WTC11 (cell line): ENCODE data around the gene ZBTB47. TPM values are rescaled to one million over a fixed set of nuclear protein-coding genes. Genes with fewer than 3 reads are reported as not detected.

ENCODE experiments used
- ATAC-seq: fragments of 200-7000 bp; cut with Tn5 transposase; 2 replicates; pipeline ENCODE4 v1.10.0; 2021; ENCODE audit warnings: mild to moderate bottlenecking, moderate library complexity
- CTCF ChIA-PET: fragments of 300-600 bp; sonication (Branson Sonifier 250); formaldehyde crosslinking; loops from one replicate; lab custom pipeline; 2021; ENCODE audit warnings: antibody characterized with exemption; lab: Charles Lee
- POLR2A ChIA-PET: fragments of 350-600 bp; sonication (Branson Sonifier 250); formaldehyde crosslinking; loops from one replicate; lab custom pipeline; 2021; ENCODE audit warnings: antibody characterized with exemption; lab: Charles Lee
- DNase-seq: peaks from one replicate; pipeline ENCODE4 v3.0.0; 2021; ENCODE audit warnings: low spot score
- H3K27ac Mint-ChIP-seq: 2 replicates; pipeline ENCODE4 v1.8.0; 2021; ENCODE audit warnings: mixed read lengths
- H3K27me3 Mint-ChIP-seq: 2 replicates; pipeline ENCODE4 v1.8.0; 2021; ENCODE audit warnings: low read depth, mild to moderate bottlenecking, moderate library complexity, mixed read lengths
- H3K36me3 Mint-ChIP-seq: 2 replicates; pipeline ENCODE4 v1.8.0; 2021; ENCODE audit warnings: mixed read lengths
- H3K4me1 Mint-ChIP-seq: 2 replicates; pipeline ENCODE4 v1.8.0; 2022; ENCODE audit warnings: mixed read lengths
- H3K4me3 Mint-ChIP-seq: 2 replicates; pipeline ENCODE4 v1.8.0; 2021; ENCODE audit warnings: mild to moderate bottlenecking, moderate library complexity, mixed read lengths
- H3K9me3 Mint-ChIP-seq: 2 replicates; pipeline ENCODE4 v1.8.0; 2021; ENCODE audit warnings: mixed read lengths
- CBFB ChIP-seq: sonication (generic); formaldehyde crosslinking; IDR thresholded peaks from 2 replicates; pipeline ENCODE4 v1.8.1; 2022; ENCODE audit warnings: mild to moderate bottlenecking, low read depth, missing genetic modification reagents
- CREB1 ChIP-seq: sonication (generic); formaldehyde crosslinking; IDR thresholded peaks from 2 replicates; pipeline ENCODE4 v1.8.0; 2023; ENCODE audit warnings: mild to moderate bottlenecking, missing genetic modification reagents
- HMGA2 ChIP-seq: fragments of 250-450 bp; sonication (Bioruptor Pico); IDR thresholded peaks from 2 replicates; pipeline ENCODE4 v1.4.0; 2021; ENCODE audit warnings: mild to moderate bottlenecking, moderate library complexity
- HMGXB4 ChIP-seq: sonication (generic); formaldehyde crosslinking; IDR thresholded peaks from 2 replicates; pipeline ENCODE4 v1.8.1; 2023; ENCODE audit warnings: mild to moderate bottlenecking, moderate library complexity, missing genetic modification reagents
- IRF2 ChIP-seq: sonication (generic); formaldehyde crosslinking; IDR thresholded peaks from 2 replicates; pipeline ENCODE4 v1.8.0; 2022; ENCODE audit warnings: low read depth, missing genetic modification reagents, borderline replicate concordance
- NR2C2 ChIP-seq: sonication (generic); formaldehyde crosslinking; IDR thresholded peaks from 2 replicates; pipeline ENCODE4 v1.8.0; 2022; ENCODE audit warnings: mild to moderate bottlenecking, missing genetic modification reagents
- TCF7 ChIP-seq: sonication (generic); formaldehyde crosslinking; IDR thresholded peaks from 2 replicates; pipeline ENCODE4 v1.8.0; 2022; ENCODE audit warnings: mild to moderate bottlenecking, low read depth, missing genetic modification reagents, moderate library complexity
- TP53 ChIP-seq: sonication (generic); formaldehyde crosslinking; IDR thresholded peaks from 2 replicates; pipeline ENCODE4 v1.8.1; 2023; ENCODE audit warnings: mild to moderate bottlenecking, missing genetic modification reagents
- ZNF121 ChIP-seq: sonication (generic); formaldehyde crosslinking; IDR thresholded peaks from 2 replicates; pipeline ENCODE4 v1.8.0; 2023; ENCODE audit warnings: missing genetic modification reagents
- ZNF138 ChIP-seq: sonication (generic); formaldehyde crosslinking; conservative IDR thresholded peaks from 2 replicates; pipeline ENCODE4 v1.8.1; 2022; ENCODE audit warnings: mild to moderate bottlenecking, moderate library complexity, missing genetic modification reagents
- ZNF281 ChIP-seq: sonication (generic); formaldehyde crosslinking; IDR thresholded peaks from 2 replicates; pipeline ENCODE4 v1.8.0; 2023; ENCODE audit warnings: mild to moderate bottlenecking, missing genetic modification reagents
- ZNF532 ChIP-seq: fragments of 250-450 bp; sonication (Bioruptor Pico); IDR thresholded peaks from 2 replicates; pipeline ENCODE4 v1.9.0; 2021; ENCODE audit warnings: mild to moderate bottlenecking, borderline replicate concordance
- total RNA-seq: library from RNA; stranded (reverse); gene quantifications from 3 replicates; pipeline ENCODE4 v1.2.3, GENCODE V29; 2021
- TF ChIP-seq, protein P1 (sequence below): sonication (generic); formaldehyde crosslinking; IDR thresholded peaks from 2 replicates; pipeline ENCODE4 v1.8.1; 2022; ENCODE audit warnings: missing genetic modification reagents, borderline replicate concordance
- TF ChIP-seq, protein P2 (sequence below): sonication (generic); formaldehyde crosslinking; IDR thresholded peaks from 2 replicates; pipeline ENCODE4 v1.8.1; 2022; ENCODE audit warnings: mild to moderate bottlenecking, missing genetic modification reagents, moderate library complexity, borderline replicate concordance
- TF ChIP-seq, protein P3 (sequence below): sonication (generic); formaldehyde crosslinking; conservative IDR thresholded peaks from 2 replicates; pipeline ENCODE4 v1.8.1; 2023; ENCODE audit warnings: mild to moderate bottlenecking, low read depth, missing genetic modification reagents, moderate library complexity
- TF ChIP-seq, protein P4 (sequence below): sonication (generic); formaldehyde crosslinking; IDR thresholded peaks from 2 replicates; pipeline ENCODE4 v1.8.1; 2023; ENCODE audit warnings: mild to moderate bottlenecking, missing genetic modification reagents, moderate library complexity

The ZBTB47 gene
- total RNA-seq, 1 experiment from 2014 or later, result 5.2 TPM

- ATAC-seq, result no peak
- ChIA-PET POLR2A (no interaction called here), CTCF (interaction anchor here (1.3 to 1.4 kb wide), 2 partner anchors 74 to 80 kb away, joined by 3 to 7 read pairs; no protein-coding TSS in a partner anchor)
- no peak for TF ChIP-seq NR2C2 (CRISPR knock-in tag)
- TF ChIP-seq, protein P1, sequence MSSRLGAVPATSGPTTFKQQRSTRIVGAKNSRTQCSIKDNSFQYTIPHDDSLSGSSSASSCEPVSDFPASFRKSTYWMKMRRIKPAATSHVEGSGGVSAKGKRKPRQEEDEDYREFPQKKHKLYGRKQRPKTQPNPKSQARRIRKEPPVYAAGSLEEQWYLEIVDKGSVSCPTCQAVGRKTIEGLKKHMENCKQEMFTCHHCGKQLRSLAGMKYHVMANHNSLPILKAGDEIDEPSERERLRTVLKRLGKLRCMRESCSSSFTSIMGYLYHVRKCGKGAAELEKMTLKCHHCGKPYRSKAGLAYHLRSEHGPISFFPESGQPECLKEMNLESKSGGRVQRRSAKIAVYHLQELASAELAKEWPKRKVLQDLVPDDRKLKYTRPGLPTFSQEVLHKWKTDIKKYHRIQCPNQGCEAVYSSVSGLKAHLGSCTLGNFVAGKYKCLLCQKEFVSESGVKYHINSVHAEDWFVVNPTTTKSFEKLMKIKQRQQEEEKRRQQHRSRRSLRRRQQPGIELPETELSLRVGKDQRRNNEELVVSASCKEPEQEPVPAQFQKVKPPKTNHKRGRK (CRISPR knock-in tag), result no peak
- no peak for TF ChIP-seq CREB1
- no peak for TF ChIP-seq ZNF281 (CRISPR knock-in tag)
- no peak for TF ChIP-seq ZNF121 (CRISPR knock-in tag)
- no peak for DNase-seq
- no peak overlapping the region for H3K4me3 Mint-ChIP-seq
- no peaks in the 10 kb centered on the region for H3K36me3 Mint-ChIP-seq
- H3K27ac Mint-ChIP-seq, result no peak overlapping the region
- peaks cover 6% of the 10 kb centered on the region for H3K27me3 Mint-ChIP-seq
- peaks cover 14% of the 10 kb centered on the region for H3K9me3 Mint-ChIP-seq
- H3K4me1 Mint-ChIP-seq, result peaks cover 8% of the 10 kb centered on the region
Observed at GRCh38 chr3:42670051-42670576, 16.6 kb downstream of the ZBTB47 start.

GRCh38 chr3:42670670-42671069 lies 17.2 kb downstream of the ZBTB47 start:
- ChIA-PET CTCF (interaction anchor here (1.4 kb wide), 1 partner anchor 80 kb away, joined by 3 read pairs; no protein-coding TSS in a partner anchor), POLR2A (no interaction called here)
- no peaks in the 10 kb centered on the region for H3K36me3 Mint-ChIP-seq
- H3K27me3 Mint-ChIP-seq, result peaks cover 6% of the 10 kb centered on the region
- no peak for ATAC-seq
- H3K4me3 Mint-ChIP-seq, result no peak overlapping the region
- peaks cover 8% of the 10 kb centered on the region for H3K4me1 Mint-ChIP-seq
- no peak for TF ChIP-seq ZNF138 (CRISPR knock-in tag)
- no peak for TF ChIP-seq IRF2 (CRISPR knock-in tag)
- no peak for DNase-seq
- peaks cover 14% of the 10 kb centered on the region for H3K9me3 Mint-ChIP-seq
- no peak overlapping the region for H3K27ac Mint-ChIP-seq

DNA sequence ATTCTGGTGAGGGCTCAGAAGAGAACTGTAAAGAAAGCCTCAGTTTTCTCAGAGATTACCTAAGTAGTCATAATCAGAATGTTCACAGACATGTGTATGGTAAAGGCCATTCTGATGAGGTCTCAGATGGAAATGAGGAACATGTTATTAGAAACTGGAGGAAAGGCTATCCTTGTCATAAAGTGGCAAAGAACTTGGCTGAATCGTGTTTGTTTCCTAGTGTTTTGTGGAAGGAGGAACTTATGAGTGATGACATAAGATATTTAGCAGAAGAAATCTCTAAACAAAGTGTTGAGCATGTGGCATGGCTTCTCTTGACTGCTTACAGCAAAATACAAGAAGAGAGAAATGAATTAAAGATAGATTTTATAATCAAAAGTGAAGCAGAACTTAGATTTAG lies 19.0 kb downstream of the ZBTB47 start:
- peaks cover 27% of the 10 kb centered on the region for H3K9me3 Mint-ChIP-seq
- H3K27ac Mint-ChIP-seq, result no peak overlapping the region
- DNase-seq, result no peak
- no peak for ATAC-seq
- POLR2A ChIA-PET, result no interaction called here
- no peak overlapping the region for H3K4me3 Mint-ChIP-seq
- H3K4me1 Mint-ChIP-seq, result peaks cover 5% of the 10 kb centered on the region
- H3K27me3 Mint-ChIP-seq, result peaks cover 10% of the 10 kb centered on the region
- no peaks in the 10 kb centered on the region for H3K36me3 Mint-ChIP-seq
- CTCF ChIA-PET, result no interaction called here
- TF ChIP-seq ZNF532 (CRISPR knock-in tag) (no peak), HMGXB4 (CRISPR knock-in tag) (no peak), TP53 (CRISPR knock-in tag) (no peak), CBFB (CRISPR knock-in tag) (no peak), TCF7 (CRISPR knock-in tag) (no peak), HMGA2 (no peak)
- TF ChIP-seq, protein P2, sequence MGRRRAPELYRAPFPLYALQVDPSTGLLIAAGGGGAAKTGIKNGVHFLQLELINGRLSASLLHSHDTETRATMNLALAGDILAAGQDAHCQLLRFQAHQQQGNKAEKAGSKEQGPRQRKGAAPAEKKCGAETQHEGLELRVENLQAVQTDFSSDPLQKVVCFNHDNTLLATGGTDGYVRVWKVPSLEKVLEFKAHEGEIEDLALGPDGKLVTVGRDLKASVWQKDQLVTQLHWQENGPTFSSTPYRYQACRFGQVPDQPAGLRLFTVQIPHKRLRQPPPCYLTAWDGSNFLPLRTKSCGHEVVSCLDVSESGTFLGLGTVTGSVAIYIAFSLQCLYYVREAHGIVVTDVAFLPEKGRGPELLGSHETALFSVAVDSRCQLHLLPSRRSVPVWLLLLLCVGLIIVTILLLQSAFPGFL (CRISPR knock-in tag), result no peak
- TF ChIP-seq, protein P3, sequence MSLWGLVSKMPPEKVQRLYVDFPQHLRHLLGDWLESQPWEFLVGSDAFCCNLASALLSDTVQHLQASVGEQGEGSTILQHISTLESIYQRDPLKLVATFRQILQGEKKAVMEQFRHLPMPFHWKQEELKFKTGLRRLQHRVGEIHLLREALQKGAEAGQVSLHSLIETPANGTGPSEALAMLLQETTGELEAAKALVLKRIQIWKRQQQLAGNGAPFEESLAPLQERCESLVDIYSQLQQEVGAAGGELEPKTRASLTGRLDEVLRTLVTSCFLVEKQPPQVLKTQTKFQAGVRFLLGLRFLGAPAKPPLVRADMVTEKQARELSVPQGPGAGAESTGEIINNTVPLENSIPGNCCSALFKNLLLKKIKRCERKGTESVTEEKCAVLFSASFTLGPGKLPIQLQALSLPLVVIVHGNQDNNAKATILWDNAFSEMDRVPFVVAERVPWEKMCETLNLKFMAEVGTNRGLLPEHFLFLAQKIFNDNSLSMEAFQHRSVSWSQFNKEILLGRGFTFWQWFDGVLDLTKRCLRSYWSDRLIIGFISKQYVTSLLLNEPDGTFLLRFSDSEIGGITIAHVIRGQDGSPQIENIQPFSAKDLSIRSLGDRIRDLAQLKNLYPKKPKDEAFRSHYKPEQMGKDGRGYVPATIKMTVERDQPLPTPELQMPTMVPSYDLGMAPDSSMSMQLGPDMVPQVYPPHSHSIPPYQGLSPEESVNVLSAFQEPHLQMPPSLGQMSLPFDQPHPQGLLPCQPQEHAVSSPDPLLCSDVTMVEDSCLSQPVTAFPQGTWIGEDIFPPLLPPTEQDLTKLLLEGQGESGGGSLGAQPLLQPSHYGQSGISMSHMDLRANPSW, result no peak
- TF ChIP-seq, protein P4, sequence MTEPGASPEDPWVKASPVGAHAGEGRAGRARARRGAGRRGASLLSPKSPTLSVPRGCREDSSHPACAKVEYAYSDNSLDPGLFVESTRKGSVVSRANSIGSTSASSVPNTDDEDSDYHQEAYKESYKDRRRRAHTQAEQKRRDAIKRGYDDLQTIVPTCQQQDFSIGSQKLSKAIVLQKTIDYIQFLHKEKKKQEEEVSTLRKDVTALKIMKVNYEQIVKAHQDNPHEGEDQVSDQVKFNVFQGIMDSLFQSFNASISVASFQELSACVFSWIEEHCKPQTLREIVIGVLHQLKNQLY, result no peak
